ENCODE data around the gene HNRNPC. TPM values are rescaled to one million over a fixed set of nuclear protein-coding genes. Genes with fewer than 3 reads are reported as not detected.
"Not testable (repeated sequence)": the region's sequence is repeated elsewhere in the genome, so short reads cannot be mapped to it uniquely, and the experiment has no call there.

HNRNPC gene
- total RNA-seq, 1 experiment from 2014 or later = 1,062 TPM

- not testable (repeated sequence) for H4K91ac ChIP-seq (ENCODE audit: insufficient read length, low read depth, low read length); H3K79me2 ChIP-seq (ENCODE audit: insufficient read depth, low read length); H3K23me2 ChIP-seq (ENCODE audit: insufficient read length, low read depth, low read length, poor library complexity, severe bottlenecking); DNase-seq; H3K9ac ChIP-seq (ENCODE audit: extremely low read depth, insufficient read length, low read length); H4K5ac ChIP-seq (ENCODE audit: insufficient read length, low read depth, low read length); H3K56ac ChIP-seq (ENCODE audit: insufficient read length, low read depth, low read length); H3K27ac Mint-ChIP-seq; H3T11ph ChIP-seq (ENCODE audit: low read length); H3K4me3 Mint-ChIP-seq; H2AK5ac ChIP-seq (ENCODE audit: insufficient read length, low read length); H4K20me1 ChIP-seq (ENCODE audit: control insufficient read depth, insufficient read depth, insufficient read length); H3K79me1 ChIP-seq (ENCODE audit: insufficient read depth, low read depth, low read length, poor library complexity, severe bottlenecking); H3K9me3 ChIP-seq (ENCODE audit: control insufficient read depth, low read depth, low read length); H3K18ac ChIP-seq (ENCODE audit: insufficient read length, low read depth, low read length); H3K4ac ChIP-seq (ENCODE audit: low read depth, low read length); H2BK20ac ChIP-seq (ENCODE audit: low read depth, low read length, poor library complexity, severe bottlenecking); H2BK120ac ChIP-seq (ENCODE audit: low read depth, low read length, poor library complexity, severe bottlenecking); H3K36me3 Mint-ChIP-seq (ENCODE audit: insufficient read depth in 1 of 3, low read depth in 3 of 3); H3K23ac ChIP-seq (ENCODE audit: insufficient read length, low read depth, low read length); H2BK12ac ChIP-seq (ENCODE audit: insufficient read length, low read depth, low read length); H2AFZ ChIP-seq (ENCODE audit: low read length); H3K4me1 ChIP-seq (ENCODE audit: insufficient read depth, low read length); H3K4me1 Mint-ChIP-seq; H2BK15ac ChIP-seq (ENCODE audit: low read depth, low read length); H3K14ac ChIP-seq (ENCODE audit: insufficient read depth, low read length); H3K27me3 ChIP-seq (ENCODE audit: insufficient read depth, low read length); H3K4me2 ChIP-seq (ENCODE audit: insufficient read depth, insufficient read length, low read length); H4K8ac ChIP-seq (replicated peaks; ENCODE audit: insufficient read length, low read depth, low read length); H2BK5ac ChIP-seq (ENCODE audit: insufficient read length, low read length); H3K27ac ChIP-seq (ENCODE audit: insufficient read length, low read depth, low read length); H3K9me3 Mint-ChIP-seq
- no CpG with 5 or more reads among the region's 7 CpGs for WGBS (ENCODE audit: extremely low coverage, insufficient read length, low lambda C conversion rate)
- H3K27me3 Mint-ChIP-seq (ENCODE audit: low read depth) = peaks cover 23% of the 10 kb centered on the region
Observed at GRCh38 chr14:21165002-21165605, 104.1 kb downstream of the HNRNPC start.

All from H9 (cell line).